ENCODE measurements around the gene ANO4.

The ANO4 gene

GRCh38 chr12:100753837-100754236 lies 40.7 kb upstream of the ANO4 start:
- no peak overlapping the region for H2AFZ ChIP-seq (ENCODE audit: low read depth, low read length, severe bottlenecking)
- no peaks in the 10 kb centered on the region for H3K27me3 ChIP-seq (ENCODE audit: low read length)
- H3K36me3 ChIP-seq (ENCODE audit: low read length): no peaks in the 10 kb centered on the region
- H3K79me2 ChIP-seq (ENCODE audit: insufficient read depth, low read length): no peaks in the 10 kb centered on the region
- no peak overlapping the region for H3K4me2 ChIP-seq (ENCODE audit: low read depth, low read length, poor library complexity, severe bottlenecking)
- H3F3A ChIP-seq (ENCODE audit: insufficient read depth): no peaks in the 10 kb centered on the region
- no peak overlapping the region for H3K27ac ChIP-seq (ENCODE audit: low read depth, low read length)
- H3K9ac ChIP-seq (ENCODE audit: low read length): no peak overlapping the region
- H4K20me1 ChIP-seq (ENCODE audit: low read depth, low read length): no peaks in the 10 kb centered on the region
- H3K9me3 ChIP-seq (ENCODE audit: insufficient read depth, low read length): no peaks in the 10 kb centered on the region
- no peaks in the 10 kb centered on the region for H3K9me2 ChIP-seq (replicated peaks; ENCODE audit: insufficient read depth, low read length)
- no peak overlapping the region for H3K4me3 ChIP-seq (ENCODE audit: insufficient read depth, low read length, poor library complexity, severe bottlenecking)
- no peak for TF ChIP-seq CTCF (IDR thresholded peaks at IDR 0.05; ENCODE audit: insufficient read depth, low read length, poor library complexity, severe bottlenecking)
- TF ChIP-seq EZH2phosphoT487 (conservative IDR thresholded peaks at IDR 0.05; ENCODE audit: low read length): no peak

GRCh38 chr12:100755186-100755585 lies 39.4 kb upstream of the ANO4 start:
- Histone ChIP-seq H3K4me2 (ENCODE audit: low read depth, low read length, poor library complexity, severe bottlenecking) (no peak overlapping the region), H4K20me1 (ENCODE audit: low read depth, low read length) (no peaks in the 10 kb centered on the region), H2AFZ (ENCODE audit: low read depth, low read length, severe bottlenecking) (no peak overlapping the region), H3F3A (ENCODE audit: insufficient read depth) (no peaks in the 10 kb centered on the region), H3K36me3 (ENCODE audit: low read length) (no peaks in the 10 kb centered on the region), H3K79me2 (ENCODE audit: insufficient read depth, low read length) (no peaks in the 10 kb centered on the region), H3K27ac (ENCODE audit: low read depth, low read length) (no peak overlapping the region), H3K27me3 (ENCODE audit: low read length) (no peaks in the 10 kb centered on the region), H3K4me3 (ENCODE audit: insufficient read depth, low read length, poor library complexity, severe bottlenecking) (no peak overlapping the region), H3K9ac (ENCODE audit: low read length) (no peak overlapping the region), H3K9me3 (ENCODE audit: insufficient read depth, low read length) (no peaks in the 10 kb centered on the region), H3K9me2 (replicated peaks; ENCODE audit: insufficient read depth, low read length) (no peaks in the 10 kb centered on the region)
- TF ChIP-seq EZH2phosphoT487 (conservative IDR thresholded peaks at IDR 0.05; ENCODE audit: low read length) (no peak), CTCF (IDR thresholded peaks at IDR 0.05; ENCODE audit: insufficient read depth, low read length, poor library complexity, severe bottlenecking) (no peak)

- no peaks in the 10 kb centered on the region for H3K36me3 ChIP-seq (ENCODE audit: low read length)
- H3K27ac ChIP-seq (ENCODE audit: low read depth, low read length): no peak overlapping the region
- H3K9me3 ChIP-seq (ENCODE audit: insufficient read depth, low read length): no peaks in the 10 kb centered on the region
- H3K79me2 ChIP-seq (ENCODE audit: insufficient read depth, low read length): no peaks in the 10 kb centered on the region
- no peaks in the 10 kb centered on the region for H4K20me1 ChIP-seq (ENCODE audit: low read depth, low read length)
- no peak overlapping the region for H3K4me3 ChIP-seq (ENCODE audit: insufficient read depth, low read length, poor library complexity, severe bottlenecking)
- H3F3A ChIP-seq (ENCODE audit: insufficient read depth): no peaks in the 10 kb centered on the region
- TF ChIP-seq CTCF (IDR thresholded peaks at IDR 0.05; ENCODE audit: insufficient read depth, low read length, poor library complexity, severe bottlenecking) (no peak), EZH2phosphoT487 (conservative IDR thresholded peaks at IDR 0.05; ENCODE audit: low read length) (no peak)
- no peak overlapping the region for H3K4me2 ChIP-seq (ENCODE audit: low read depth, low read length, poor library complexity, severe bottlenecking)
- H3K27me3 ChIP-seq (ENCODE audit: low read length): no peaks in the 10 kb centered on the region
- no peak overlapping the region for H2AFZ ChIP-seq (ENCODE audit: low read depth, low read length, severe bottlenecking)
- no peak overlapping the region for H3K9ac ChIP-seq (ENCODE audit: low read length)
- H3K9me2 ChIP-seq (replicated peaks; ENCODE audit: insufficient read depth, low read length): no peaks in the 10 kb centered on the region
Measured at GRCh38 chr12:100758083-100758482, 36.5 kb upstream of the ANO4 start.

All from SU-DHL-6 (cell line).